Neural crest cell (in vitro differentiated cells): ENCODE measurements around the gene MRPL16. TPM values are rescaled to one million over a fixed set of nuclear protein-coding genes. Genes with fewer than 3 reads are reported as not detected.
A peak's percentile ranks its signal among the peaks of the same experiment; 100 is the strongest.

Source experiments
- DNase-seq: peaks from one replicate; pipeline ENCODE4 v3.0.0; 2021; ENCODE audit warnings: low read depth, mixed read lengths, low spot score
- H3K27ac Mint-ChIP-seq: one replicate; pipeline ENCODE4 v1.8.0; 2021; ENCODE audit warnings: mild to moderate bottlenecking, mixed read lengths; ENCODE audit not compliant: unreplicated experiment
- H3K27me3 Mint-ChIP-seq: 2 replicates; pipeline ENCODE4 v1.8.0; 2021; ENCODE audit warnings: low read depth, mild to moderate bottlenecking, mixed read lengths
- H3K36me3 Mint-ChIP-seq: 2 replicates; pipeline ENCODE4 v1.8.0; 2021; ENCODE audit warnings: low read depth, mild to moderate bottlenecking, mixed read lengths
- H3K4me1 Mint-ChIP-seq: 2 replicates; pipeline ENCODE4 v1.8.0; 2021; ENCODE audit warnings: mixed read lengths
- H3K4me3 Mint-ChIP-seq: one replicate; pipeline ENCODE4 v1.8.0; 2021; ENCODE audit warnings: mild to moderate bottlenecking, mixed read lengths
- H3K9me3 Mint-ChIP-seq: 2 replicates; pipeline ENCODE4 v1.8.0; 2021; ENCODE audit warnings: mixed read lengths
- CTCF ChIP-seq: fragments of 200-600 bp; sonication (generic); conservative IDR thresholded peaks from 2 replicates; pipeline ENCODE4 v1.5.0; 2021; ENCODE audit warnings: antibody characterized with exemption, mild to moderate bottlenecking
- total RNA-seq: library from RNA; stranded (reverse); gene quantifications from 2 replicates; pipeline ENCODE4 v1.2.1, GENCODE V29; 2021

The MRPL16 gene
- total RNA-seq, 1 donor from 2014 or later = 44.4 TPM

DNA sequence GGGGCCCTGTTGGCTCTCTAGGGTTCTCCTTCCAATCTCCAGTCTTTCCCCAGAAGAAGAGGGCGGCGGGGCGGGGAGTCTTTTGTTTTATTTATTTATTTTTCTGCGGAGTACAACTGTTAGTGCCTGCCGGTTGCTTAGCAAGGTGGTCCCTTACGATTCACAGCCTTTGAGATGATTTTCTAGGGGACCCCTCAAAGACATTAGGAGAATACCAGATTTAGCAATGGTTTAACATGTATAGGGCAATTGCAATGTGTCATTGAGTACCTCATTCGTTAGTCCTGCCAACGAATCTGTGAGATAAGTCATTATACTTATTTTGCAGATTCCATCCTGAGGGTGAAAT is 307 bp upstream of the MRPL16 start:
- H3K27me3 Mint-ChIP-seq = peaks cover 29% of the 10 kb centered on the region
- no peak overlapping the region for H3K27ac Mint-ChIP-seq
- peaks cover 16% of the 10 kb centered on the region for H3K4me1 Mint-ChIP-seq
- no peak for TF ChIP-seq CTCF
- H3K9me3 Mint-ChIP-seq = peaks cover 5% of the 10 kb centered on the region
- no peak for DNase-seq
- peaks cover 8% of the 10 kb centered on the region for H3K36me3 Mint-ChIP-seq
- H3K4me3 Mint-ChIP-seq = peak overlapping the region; percentile 96

- no peak overlapping the region for H3K27ac Mint-ChIP-seq
- H3K27me3 Mint-ChIP-seq = peaks cover 9% of the 10 kb centered on the region
- DNase-seq = no peak
- TF ChIP-seq CTCF = no peak
- peaks cover 5% of the 10 kb centered on the region for H3K9me3 Mint-ChIP-seq
- H3K4me3 Mint-ChIP-seq = peak overlapping the region; percentile 23
- peaks cover 16% of the 10 kb centered on the region for H3K4me1 Mint-ChIP-seq
- H3K36me3 Mint-ChIP-seq = peaks cover 8% of the 10 kb centered on the region
These were observed 3.4 kb downstream of the MRPL16 start for GRCh38 chr11:59807047-59807610.

GRCh38 chr11:59804061-59804460 is 6.5 kb downstream of the MRPL16 start:
- no peak for DNase-seq

DNA sequence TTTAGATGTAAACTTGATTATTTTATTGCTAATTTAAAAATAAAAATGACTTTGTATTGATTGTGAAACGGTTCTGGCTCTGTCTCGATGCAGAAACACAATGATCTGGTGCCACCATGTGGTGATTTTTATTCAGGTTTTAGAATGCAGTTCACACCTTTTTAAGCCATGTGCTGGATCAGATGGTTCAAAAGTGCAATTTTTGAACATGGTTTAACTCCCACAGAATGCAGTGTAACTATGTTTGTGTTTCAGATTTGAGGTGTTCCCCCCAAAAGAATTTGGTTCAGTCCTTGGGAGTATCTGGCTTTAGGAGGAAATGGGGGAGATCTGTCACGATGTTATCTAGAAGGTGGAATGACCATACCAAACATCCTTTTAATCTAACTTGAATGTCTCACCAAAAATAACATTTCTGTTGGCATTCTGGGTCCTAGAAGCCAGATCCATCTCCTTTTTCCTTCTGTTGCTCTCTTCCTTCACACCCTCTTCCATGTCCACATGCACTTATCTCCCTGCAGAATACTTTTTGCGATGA is 7.9 kb downstream of the MRPL16 start:
- no peak overlapping the region for H3K4me3 Mint-ChIP-seq
- no peaks in the 10 kb centered on the region for H3K9me3 Mint-ChIP-seq
- no peaks in the 10 kb centered on the region for H3K4me1 Mint-ChIP-seq
- peaks cover 4% of the 10 kb centered on the region for H3K36me3 Mint-ChIP-seq
- H3K27ac Mint-ChIP-seq = no peak overlapping the region
- DNase-seq = peak; percentile 14
- TF ChIP-seq CTCF = peak; percentile 76
- no peaks in the 10 kb centered on the region for H3K27me3 Mint-ChIP-seq

More at GRCh38 chr11:59804061-59804460, 6.5 kb downstream of the MRPL16 start:
- H3K4me3 Mint-ChIP-seq = no peak overlapping the region
- no peaks in the 10 kb centered on the region for H3K27me3 Mint-ChIP-seq
- H3K36me3 Mint-ChIP-seq = peaks cover 4% of the 10 kb centered on the region
- TF ChIP-seq CTCF = no peak
- H3K4me1 Mint-ChIP-seq = no peaks in the 10 kb centered on the region
- H3K9me3 Mint-ChIP-seq = no peaks in the 10 kb centered on the region
- H3K27ac Mint-ChIP-seq = no peak overlapping the region

DNA sequence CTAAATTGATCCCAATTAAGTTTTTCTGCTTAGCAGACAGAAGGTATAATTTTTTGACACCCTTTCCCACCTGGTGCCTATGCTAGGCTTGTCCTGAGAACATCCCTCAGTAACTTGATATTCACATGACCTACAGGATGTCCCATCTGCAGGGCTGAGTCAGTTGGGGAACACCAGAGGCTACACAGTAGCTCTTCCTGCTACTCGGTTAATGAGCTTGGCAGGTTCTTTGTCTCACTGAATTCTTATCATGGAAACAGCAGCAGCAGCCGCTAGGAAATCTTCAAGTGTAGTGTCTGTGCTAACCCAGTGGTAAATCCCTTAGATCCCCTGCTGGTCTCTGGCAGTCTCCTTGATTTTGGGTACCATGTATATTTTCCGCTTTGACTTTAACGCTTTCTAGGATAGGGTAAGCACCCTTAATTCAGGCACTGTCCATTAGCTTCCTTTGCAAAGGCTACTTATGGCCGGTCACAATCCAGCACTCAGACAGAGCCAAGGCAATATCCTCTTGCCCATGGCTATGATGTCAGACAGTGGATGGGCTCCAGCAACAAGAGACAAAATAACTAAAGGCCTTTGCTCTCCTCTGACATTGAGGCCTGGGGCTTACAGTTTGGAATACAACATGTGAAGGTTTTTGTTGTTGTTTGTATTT is 8.5 kb downstream of the MRPL16 start:
- TF ChIP-seq CTCF = no peak
- Mint-ChIP-seq H3K4me1 (no peaks in the 10 kb centered on the region), H3K27me3 (no peaks in the 10 kb centered on the region), H3K4me3 (no peak overlapping the region), H3K27ac (peak overlapping the region; percentile 59), H3K36me3 (peaks cover 4% of the 10 kb centered on the region), H3K9me3 (no peaks in the 10 kb centered on the region)
- DNase-seq = no peak
